OCI-LY3 (cell line): ENCODE results near the gene FNBP1L.

ENCODE experiments used
- CTCF ChIP-seq: fragments of 200-600, 300-600 bp; sonication (generic); IDR thresholded peaks from 2 replicates; pipeline ENCODE4 v1.5.1; 2014; ENCODE audit warnings: antibody characterized with exemption, low read length, low read depth
- EZH2phosphoT487 ChIP-seq: fragments of 200-600 bp; shearing (Covaris generic); IDR thresholded peaks from 2 replicates; pipeline ENCODE4 v1.6.1; 2018; ENCODE audit warnings: antibody characterized with exemption, mixed run types, low read depth

- TF ChIP-seq CTCF (no peak), EZH2phosphoT487 (no peak)
These were observed 55.9 kb downstream of the FNBP1L start for GRCh38 chr1:93503816-93504215.
